HEK293T (cell line): ENCODE measurements around the gene ATXN7L2.

Source experiments
- ARNT ChIP-seq: fragments of 450-650 bp; IDR thresholded peaks from 2 replicates; pipeline ENCODE4 v1.6.1; 2017; ENCODE audit warnings: mild to moderate bottlenecking
- BHLHE40 ChIP-seq: fragments of 450-650 bp; IDR thresholded peaks from 2 replicates; pipeline ENCODE4 v1.6.1; 2016; ENCODE audit warnings: mild to moderate bottlenecking, moderate library complexity, borderline replicate concordance
- CTBP1 ChIP-seq: fragments of 450-650 bp; IDR thresholded peaks from 2 replicates; pipeline ENCODE4 v1.6.1; 2016; ENCODE audit warnings: borderline replicate concordance
- ELF4 ChIP-seq: fragments of 450-650 bp; IDR thresholded peaks from 2 replicates; pipeline ENCODE4 v1.6.1; 2017; ENCODE audit warnings: antibody characterized with exemption
- FOXA1 ChIP-seq: fragments of 450-650 bp; IDR thresholded peaks from 2 replicates; pipeline ENCODE4 v1.6.1; 2016; ENCODE audit warnings: mild to moderate bottlenecking
- FOXK2 ChIP-seq: fragments of 450-650 bp; IDR thresholded peaks from 2 replicates; pipeline ENCODE4 v1.6.1; 2016; ENCODE audit warnings: mild to moderate bottlenecking
- FOXM1 ChIP-seq: fragments of 450-650 bp; IDR thresholded peaks from 2 replicates; pipeline ENCODE4 v1.6.1; 2017; ENCODE audit warnings: mild to moderate bottlenecking, borderline replicate concordance
- HDGF ChIP-seq: fragments of 450-650 bp; IDR thresholded peaks from 2 replicates; pipeline ENCODE4 v1.6.1; 2017; ENCODE audit warnings: antibody characterized with exemption, borderline replicate concordance
- NFRKB ChIP-seq: fragments of 450-650 bp; IDR thresholded peaks from 2 replicates; pipeline ENCODE4 v1.6.1; 2016; ENCODE audit warnings: mild to moderate bottlenecking, moderate library complexity
- SP1 ChIP-seq: fragments of 450-650 bp; IDR thresholded peaks from 2 replicates; pipeline ENCODE4 v1.6.1; 2017
- SUZ12 ChIP-seq: fragments of 450-650 bp; IDR thresholded peaks from 2 replicates; pipeline ENCODE4 v1.6.1; 2016; ENCODE audit warnings: mild to moderate bottlenecking
- TF ChIP-seq, protein P1 (sequence below): fragments of 450-650 bp; IDR thresholded peaks from 2 replicates; pipeline ENCODE4 v1.6.1; 2016

DNA sequence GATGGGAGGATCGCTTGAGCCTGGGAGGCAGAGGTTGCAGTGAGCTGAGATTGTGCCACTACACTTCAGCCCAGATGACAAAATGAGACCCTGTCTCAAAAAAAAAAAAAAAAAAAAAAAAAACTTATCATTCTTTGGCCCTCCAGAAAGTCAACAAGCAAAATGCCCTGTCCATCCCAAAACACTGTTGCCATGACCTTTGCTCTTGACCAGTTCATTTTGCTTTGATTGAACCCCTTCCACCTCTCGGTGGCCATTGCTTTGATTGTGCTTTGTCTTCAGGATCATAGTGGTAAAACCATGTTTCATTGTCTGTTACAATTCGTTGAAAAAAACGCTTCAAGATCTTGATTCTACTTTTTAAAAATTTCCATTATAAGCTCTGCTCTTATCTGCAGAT lies 25.9 kb upstream of the ATXN7L2 start:
- TF ChIP-seq FOXK2, result no peak
- no peak for TF ChIP-seq ELF4
- no peak for TF ChIP-seq CTBP1
- no peak for TF ChIP-seq BHLHE40
- no peak for TF ChIP-seq NFRKB
- TF ChIP-seq FOXM1, result no peak
- TF ChIP-seq, protein P1, sequence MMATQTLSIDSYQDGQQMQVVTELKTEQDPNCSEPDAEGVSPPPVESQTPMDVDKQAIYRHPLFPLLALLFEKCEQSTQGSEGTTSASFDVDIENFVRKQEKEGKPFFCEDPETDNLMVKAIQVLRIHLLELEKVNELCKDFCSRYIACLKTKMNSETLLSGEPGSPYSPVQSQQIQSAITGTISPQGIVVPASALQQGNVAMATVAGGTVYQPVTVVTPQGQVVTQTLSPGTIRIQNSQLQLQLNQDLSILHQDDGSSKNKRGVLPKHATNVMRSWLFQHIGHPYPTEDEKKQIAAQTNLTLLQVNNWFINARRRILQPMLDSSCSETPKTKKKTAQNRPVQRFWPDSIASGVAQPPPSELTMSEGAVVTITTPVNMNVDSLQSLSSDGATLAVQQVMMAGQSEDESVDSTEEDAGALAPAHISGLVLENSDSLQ, result no peak
- no peak for TF ChIP-seq HDGF
- TF ChIP-seq FOXA1, result no peak
- TF ChIP-seq SUZ12, result no peak
- TF ChIP-seq SP1, result no peak
- no peak for TF ChIP-seq ARNT
